K562 (cell line): ENCODE data around the gene SPATS1. TPM values are rescaled to one million over a fixed set of nuclear protein-coding genes. Genes with fewer than 3 reads are reported as not detected.
A peak's percentile ranks its signal among the peaks of the same experiment; 100 is the strongest.

Source experiments
- ATAC-seq: fragments of 200-7000 bp; cut with Tn5 transposase; 3 replicates; pipeline ENCODE4 v1.9.1; 2020; ENCODE audit warnings: moderate library complexity
- BruUV-seq: library from RNA; stranded (reverse); fragments of 400-500 nt; replicated peaks from 2 replicates; lab custom pipeline; 2021; lab: Mats Ljungman, UMichigan
- CTCF ChIA-PET: fragments of 300-600 bp; formaldehyde crosslinking; extraction: SDS; loops from one replicate; lab custom pipeline; 2021; ENCODE audit warnings: low intra/inter-chr PET ratio; lab: Yijun Ruan, JAX
- POLR2A ChIA-PET: fragments of 300-600, 350-650 bp; sonication (Branson Sonifier 250); formaldehyde crosslinking; extraction: SDS; loops from one replicate; lab custom pipeline; 2021; ENCODE audit warnings: antibody characterized with exemption, inconsistent platforms; lab: Yijun Ruan, JAX
- DNase-seq, 4 experiments: peaks; one replicate each; pipeline versions ENCODE4 v3.0.0 to v3.0.0-alpha.2; 2011 to 2018; ENCODE audit warnings: low spot score in 3 of 4, mixed read lengths in 3 of 4; ENCODE audit errors: extremely low read depth in 1 of 4
- FAIRE-seq: peaks from 2 replicates; lab custom pipeline; 2011; peaks lifted over from hg19 to GRCh38; lab: Jason Lieb, UNC
- H2AFZ ChIP-seq: 2 replicates; pipeline ENCODE4 v1.6.0; 2011; ENCODE audit warnings: low read depth, low read length, control low read depth, inconsistent platforms
- H3K27ac ChIP-seq: fragments of 200-600 bp; 3 replicates; pipeline ENCODE4 v1.8.0; 2011; ENCODE audit warnings: low read depth, mild to moderate bottlenecking, control low read depth, inconsistent platforms, low read length, moderate library complexity, mixed read lengths; ENCODE audit errors: extremely low read depth
- H3K27me3 ChIP-seq, 2 experiments: fragments of 300-600 bp in 1 of 2; 2 replicates in 1 of 2; 3 replicates in 1 of 2; pipeline versions ENCODE4 v1.6.0 to v1.8.0; 2011; ENCODE audit warnings: inconsistent platforms in 2 of 2, low read length in 2 of 2, mild to moderate bottlenecking in 1 of 2, mixed read lengths in 1 of 2, moderate library complexity in 1 of 2; ENCODE audit not compliant: control insufficient read depth in 2 of 2, insufficient read depth in 2 of 2
- H3K36me3 ChIP-seq: fragments of 300-600 bp; 3 replicates; pipeline ENCODE4 v1.8.0; 2011; ENCODE audit warnings: mild to moderate bottlenecking, low read length, inconsistent platforms; ENCODE audit not compliant: control insufficient read depth, insufficient read depth
- H3K4me1 ChIP-seq, 2 experiments: fragments of 200-600 bp in 1 of 2; replicated peaks in 1 of 2; 2 replicates in 1 of 2; 3 replicates in 1 of 2; pipeline versions ENCODE4 v1.5.1 to v1.8.0; 2011; ENCODE audit warnings: inconsistent platforms in 2 of 2, low read length in 2 of 2, mild to moderate bottlenecking in 1 of 2, mixed read lengths in 1 of 2, moderate library complexity in 1 of 2; ENCODE audit not compliant: control insufficient read depth in 2 of 2, insufficient read depth in 2 of 2
- H3K4me2 ChIP-seq: 2 replicates; pipeline ENCODE4 v1.6.1; 2011; ENCODE audit warnings: low read length, control low read depth, inconsistent platforms, mixed read lengths; ENCODE audit not compliant: insufficient read depth
- H3K4me3 ChIP-seq: fragments of 200-600 bp; sonication (generic), shearing (Covaris generic); 2 replicates; pipeline ENCODE4 v1.5.1; 2016; ENCODE audit warnings: control low read depth, inconsistent platforms
- H3K79me2 ChIP-seq: fragments of 200-600 bp; 3 replicates; pipeline ENCODE4 v1.8.0; 2011; ENCODE audit warnings: low read length, inconsistent platforms; ENCODE audit not compliant: control insufficient read depth, insufficient read depth
- H3K9ac ChIP-seq, 2 experiments: 2 replicates each; pipeline versions ENCODE4 v1.6.0 to v1.6.1; 2011; ENCODE audit warnings: low read depth in 2 of 2, low read length in 2 of 2, control low read depth in 1 of 2, inconsistent platforms in 1 of 2, mild to moderate bottlenecking in 1 of 2, mixed read lengths in 1 of 2; ENCODE audit not compliant: insufficient read depth in 1 of 2
- H3K9me1 ChIP-seq: one replicate; pipeline ENCODE4 v1.6.0; 2011; ENCODE audit warnings: inconsistent platforms, mild to moderate bottlenecking, low read length, moderate library complexity; ENCODE audit not compliant: control insufficient read depth, insufficient read depth
- H3K9me3 ChIP-seq: replicated peaks from 2 replicates; pipeline ENCODE4 v1.5.1; 2011; ENCODE audit warnings: low read depth, low read length, inconsistent platforms; ENCODE audit not compliant: control insufficient read depth, insufficient read depth
- H4K20me1 ChIP-seq: replicated peaks from 2 replicates; pipeline ENCODE4 v1.6.1; 2011; ENCODE audit warnings: low read length, inconsistent platforms, mixed read lengths; ENCODE audit not compliant: control insufficient read depth, insufficient read depth
- CBX3 ChIP-seq, 2 experiments: IDR thresholded peaks; 1 replicate in 1 of 2; 2 replicates in 1 of 2; pipeline ENCODE4 v1.6.1; 2012; ENCODE audit warnings: inconsistent platforms in 2 of 2, low read length in 2 of 2, borderline replicate concordance in 1 of 2, control low read depth in 1 of 2
- CREB5 ChIP-seq: fragments of 250-450 bp; sonication (Bioruptor Pico); IDR thresholded peaks from 2 replicates; pipeline ENCODE4 v1.5.0; 2020; ENCODE audit warnings: mild to moderate bottlenecking
- ESRRA ChIP-seq: fragments of 450-650 bp; IDR thresholded peaks from 2 replicates; pipeline ENCODE4 v1.6.1; 2014; ENCODE audit warnings: low read depth, mild to moderate bottlenecking, moderate library complexity, borderline replicate concordance
- GATA2 ChIP-seq: sonication (generic); formaldehyde crosslinking; IDR thresholded peaks from 2 replicates; pipeline ENCODE4 v1.4.0; 2020; ENCODE audit warnings: mild to moderate bottlenecking, missing genetic modification reagents
- KDM1A ChIP-seq, 2 experiments: fragments of 450-650 bp; IDR thresholded peaks; 2 replicates each; pipeline ENCODE4 v1.6.1; 2016; ENCODE audit warnings: mild to moderate bottlenecking in 2 of 2
- NEUROD1 ChIP-seq: fragments of 150-350 bp; IDR thresholded peaks from 2 replicates; pipeline ENCODE4 v1.6.1; 2014; ENCODE audit warnings: borderline replicate concordance, low read length, low read depth; ENCODE audit not compliant: partially characterized antibody
- PHF21A ChIP-seq: fragments of 450-650 bp; IDR thresholded peaks from 2 replicates; pipeline ENCODE4 v1.6.1; 2017; ENCODE audit warnings: low read depth, borderline replicate concordance
- PURB ChIP-seq: sonication (generic); formaldehyde crosslinking; IDR thresholded peaks from 2 replicates; pipeline ENCODE4 v1.9.0; 2021; ENCODE audit warnings: low read depth, mild to moderate bottlenecking, missing genetic modification reagents
- SIN3B ChIP-seq: fragments of 450-650 bp; IDR thresholded peaks from 2 replicates; pipeline ENCODE4 v1.6.1; 2017; ENCODE audit warnings: low read depth, mild to moderate bottlenecking, moderate library complexity
- SMAD2 ChIP-seq: fragments of 150-350 bp; IDR thresholded peaks from 2 replicates; pipeline ENCODE4 v1.6.1; 2014; ENCODE audit warnings: low read depth, mild to moderate bottlenecking, low read length
- TBL1XR1 ChIP-seq, 2 experiments: IDR thresholded peaks; 2 replicates each; pipeline ENCODE4 v1.6.1; 2012; ENCODE audit warnings: improper control_type of control experiment in 2 of 2, low read length in 2 of 2, mild to moderate bottlenecking in 1 of 2
- ZC3H8 ChIP-seq: fragments of 450-650 bp; IDR thresholded peaks from 2 replicates; pipeline ENCODE4 v1.6.1; 2017
- ZNF133 ChIP-seq: fragments of 250-450 bp; sonication (Bioruptor Pico); IDR thresholded peaks from 2 replicates; pipeline ENCODE4 v1.4.0; 2020; ENCODE audit warnings: mild to moderate bottlenecking
- ZNF639 ChIP-seq, 2 experiments: fragments of 200-800 bp in 1 of 2; sonication (Bioruptor generic) in 1 of 2; sonication (generic) in 1 of 2; formaldehyde crosslinking in 1 of 2; IDR thresholded peaks in 1 of 2; conservative IDR thresholded peaks in 1 of 2; 2 replicates each; pipeline versions ENCODE4 v1.5.0 to v1.6.1; 2016 to 2020; ENCODE audit warnings: missing compliant biosample characterization in 1 of 2, missing genetic modification characterization in 1 of 2, missing genetic modification reagents in 1 of 2
- WGBS: fragments of 100-300 bp; shearing (Covaris generic); methylation state at CpG from one replicate; pipeline ENCODE4 v1.1.6; 2016; ENCODE audit warnings: low coverage, mixed read lengths; ENCODE audit not compliant: insufficient coverage; ENCODE audit errors: missing lambda C conversion rate; 5-methylcytosine and 5-hydroxymethylcytosine counted together
- in situ Hi-C: fragments of 300-500 bp; cut with MboI; formaldehyde crosslinking; loops from 4 replicates; pipeline ENCODE4 v1.15.0; 2018; ENCODE audit warnings: inconsistent platforms, mixed read lengths
- intact Hi-C: fragments of 100-400 bp; cut with micrococcal nuclease; formaldehyde crosslinking; loops from 2 replicates; pipeline ENCODE4 v1.14.2; 2022
- polyA plus RNA-seq, 8 experiments: library from polyadenylated mRNA; depleted of rRNA in 4 of 8; stranded (reverse) in 5 of 8; unstranded in 3 of 8; fragments of >200 nt; fragmentation: Nextera tagmentation in 2 of 8; fragmentation: Illumina TruSeq in 1 of 8; extraction: Ambion mirVana in 2 of 8; extraction: Trizol in 1 of 8; gene quantifications; 2 replicates each; pipeline versions ENCODE4 v1.2.1 to v1.2.3, GENCODE V29; 2011 to 2014; ENCODE audit warnings: inconsistent platforms in 1 of 8, missing spikeins in 1 of 8
- total RNA-seq, 7 experiments: library from RNA; depleted of rRNA in 6 of 7; stranded (reverse); fragments of >200 nt in 6 of 7; fragmentation: Illumina TruSeq in 2 of 7; extraction: Trizol in 2 of 7; gene quantifications; 2 replicates each; pipeline versions ENCODE4 v1.2.1 to v1.2.3, GENCODE V29; 2011 to 2021; ENCODE audit warnings: low replicate concordance in 1 of 7
- TF ChIP-seq, protein P1 (sequence below): fragments of 450-650 bp; formaldehyde crosslinking; IDR thresholded peaks from 2 replicates; pipeline ENCODE4 v1.4.0; 2020; ENCODE audit warnings: mild to moderate bottlenecking, moderate library complexity

SPATS1 gene
- total and polyA plus RNA-seq, 9 of the 15 experiments (the other 6 are each of a cell fraction or from before 2014, with no cell fraction given) = not detected

GRCh38 chr6:44335631-44336030 lies 6.8 kb upstream of the SPATS1 start (continued):
- TF ChIP-seq, protein P1, sequence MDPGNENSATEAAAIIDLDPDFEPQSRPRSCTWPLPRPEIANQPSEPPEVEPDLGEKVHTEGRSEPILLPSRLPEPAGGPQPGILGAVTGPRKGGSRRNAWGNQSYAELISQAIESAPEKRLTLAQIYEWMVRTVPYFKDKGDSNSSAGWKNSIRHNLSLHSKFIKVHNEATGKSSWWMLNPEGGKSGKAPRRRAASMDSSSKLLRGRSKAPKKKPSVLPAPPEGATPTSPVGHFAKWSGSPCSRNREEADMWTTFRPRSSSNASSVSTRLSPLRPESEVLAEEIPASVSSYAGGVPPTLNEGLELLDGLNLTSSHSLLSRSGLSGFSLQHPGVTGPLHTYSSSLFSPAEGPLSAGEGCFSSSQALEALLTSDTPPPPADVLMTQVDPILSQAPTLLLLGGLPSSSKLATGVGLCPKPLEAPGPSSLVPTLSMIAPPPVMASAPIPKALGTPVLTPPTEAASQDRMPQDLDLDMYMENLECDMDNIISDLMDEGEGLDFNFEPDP (CRISPR knock-in tag) = no peak
- no peak for TF ChIP-seq CREB5
- TF ChIP-seq GATA2 (CRISPR knock-in tag) = no peak
- no peak for TF ChIP-seq PURB (CRISPR knock-in tag)
- no peak for TF ChIP-seq KDM1A (IDR thresholded peaks at IDR 0.05)

DNA sequence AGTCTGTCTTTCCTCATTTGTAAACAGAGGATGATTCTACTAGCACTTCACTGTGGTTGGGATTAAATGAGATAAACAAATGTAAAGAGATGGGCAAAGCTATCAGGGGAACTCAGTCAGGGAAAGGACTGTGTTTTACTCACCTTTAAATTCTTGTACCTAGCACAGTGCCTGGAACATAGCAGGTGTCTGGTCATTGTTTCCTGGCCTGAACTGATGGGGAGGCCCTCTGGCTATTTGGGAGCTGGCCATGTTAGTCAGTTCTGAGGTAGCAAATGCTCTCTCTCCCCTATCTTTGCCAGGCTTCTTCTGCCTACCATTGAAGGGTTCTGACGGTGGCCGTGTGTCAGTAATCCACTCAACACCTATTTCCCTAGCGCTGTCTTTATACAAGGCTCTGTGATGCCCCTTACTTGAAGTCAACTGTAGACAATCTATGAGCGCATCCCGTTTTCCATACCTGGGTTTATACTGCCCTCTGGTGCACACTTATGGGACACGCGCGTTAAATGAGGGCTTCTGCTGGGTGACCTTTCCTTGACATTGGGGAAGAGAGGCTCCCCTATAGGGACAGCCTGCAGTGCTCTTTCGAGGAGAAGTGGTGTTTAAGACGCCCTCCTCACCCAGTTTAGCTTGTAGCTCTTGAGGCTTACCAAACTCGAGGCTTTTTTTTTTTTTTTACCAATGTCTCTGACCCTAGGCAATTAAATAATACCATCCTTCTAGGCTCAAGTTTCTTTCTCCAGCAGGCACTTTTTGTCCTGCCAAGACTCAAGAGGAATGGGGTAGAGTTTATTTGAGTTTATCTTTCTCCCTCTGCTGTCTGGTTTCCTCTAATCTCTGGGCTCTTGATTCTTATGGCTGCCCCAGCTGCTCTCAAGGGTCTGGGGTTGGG lies 4.0 kb upstream of the SPATS1 start:
- no peaks in the 10 kb centered on the region for H3K79me2 ChIP-seq
- H3K27me3 ChIP-seq = peaks cover 25 to 37% of the 10 kb centered on the region in 2 experiments
- H3K4me2 ChIP-seq = no peak overlapping the region
- H3K9ac ChIP-seq = no peak overlapping the region
- POLR2A ChIA-PET = interaction anchor here (0.6 to 1.3 kb wide), 5 partner anchors 13 to 112 kb away, joined by 3 to 4 read pairs (median 3); no protein-coding TSS in a partner anchor
- H4K20me1 ChIP-seq = no peaks in the 10 kb centered on the region
- peaks cover 5 to 11% of the 10 kb centered on the region in 2 experiments; a peak in 3 of 5 replicates for H3K4me1 ChIP-seq
- H3K4me3 ChIP-seq = no peak overlapping the region
- H3K9me1 ChIP-seq = no peaks in the 10 kb centered on the region
- WGBS = 0% methylated on average over 11 of the region's 11 CpGs
- CTCF ChIA-PET = interaction anchor here (0.6 to 3.4 kb wide), 13 partner anchors 26 to 1694 kb away, joined by 3 to 61 read pairs (median 5); partner anchors contain the start of genes NFKBIE and TMEM151B
- H2AFZ ChIP-seq = no peak overlapping the region
- H3K9me3 ChIP-seq = no peaks in the 10 kb centered on the region
- DNase-seq = peak; percentile 78 to 86 (median 80)
- H3K36me3 ChIP-seq = no peaks in the 10 kb centered on the region
- in situ Hi-C loops (no loop called here), intact Hi-C loops (loop anchor here (1.0 to 10.0 kb wide), 3 partner anchors 70 to 244 kb away; no protein-coding TSS in a partner anchor)
- H3K27ac ChIP-seq = no peak overlapping the region
- no TSS peak for BruUV-seq
- ATAC-seq = peak; percentile 91
- FAIRE-seq = peak; percentile 92
- TF ChIP-seq CBX3 (IDR thresholded peaks at IDR 0.05; ENCODE audit: borderline replicate concordance in 1 of 2, low read length in 2 of 2) = peak in 1 of 2 experiments; percentile 26; a peak in 1 of 3 replicates
- TF ChIP-seq SMAD2 = no peak
- no peak for TF ChIP-seq TBL1XR1 (IDR thresholded peaks at IDR 0.05; ENCODE audit: low read length in 2 of 2)
- TF ChIP-seq ZC3H8 = no peak
- peak; percentile 56 for TF ChIP-seq NEUROD1
- no peak for TF ChIP-seq ZNF639 (CRISPR knock-in tag; conservative IDR thresholded peaks at IDR 0.05 in 1 of 2, IDR thresholded peaks at IDR 0.05 in 1 of 2)
- TF ChIP-seq PHF21A = no peak
- peak; percentile 99 for TF ChIP-seq ESRRA
- no peak for TF ChIP-seq SIN3B
- no peak for TF ChIP-seq ZNF133 (CRISPR knock-in tag)
